BJ (cell line): ENCODE results near the gene ARID3B. TPM values are rescaled to one million over a fixed set of nuclear protein-coding genes. Genes with fewer than 3 reads are reported as not detected.

ENCODE experiments used
- CTCF ChIA-PET: fragments of 350-600 bp; formaldehyde crosslinking; extraction: SDS; loops from one replicate; lab custom pipeline; 2021; ENCODE audit warnings: antibody characterized with exemption, inconsistent platforms; lab: Yijun Ruan, JAX
- POLR2A ChIA-PET: fragments of 300-600 bp; sonication (Branson Sonifier 250); formaldehyde crosslinking; extraction: SDS; loops from one replicate; lab custom pipeline; 2021; ENCODE audit warnings: antibody characterized with exemption; lab: Charles Lee
- DNase-seq: peaks from one replicate; pipeline ENCODE4 v3.0.0-alpha.2; 2011; ENCODE audit warnings: low read depth
- H3K27me3 ChIP-seq: 2 replicates; pipeline ENCODE4 v1.6.0; 2011; ENCODE audit warnings: low read length; ENCODE audit not compliant: control insufficient read depth, insufficient read depth
- H3K36me3 ChIP-seq: 2 replicates; pipeline ENCODE4 v1.5.1; 2011; ENCODE audit warnings: low read length; ENCODE audit not compliant: control insufficient read depth, insufficient read depth
- H3K4me3 ChIP-seq: 2 replicates; pipeline ENCODE4 v1.5.1; 2011; ENCODE audit warnings: low read depth, mild to moderate bottlenecking, control low read depth, low read length
- CTCF ChIP-seq: IDR thresholded peaks from 2 replicates; pipeline ENCODE4 v1.5.1; 2011; ENCODE audit warnings: low read depth, mild to moderate bottlenecking, control low read depth, inconsistent platforms, low read length, moderate library complexity; ENCODE audit not compliant: insufficient read depth
- polyA plus RNA-seq: library from polyadenylated mRNA; depleted of rRNA; stranded (reverse); fragments of >200 nt; gene quantifications from 2 replicates; pipeline ENCODE4 v1.2.3, GENCODE V29; 2011

The ARID3B gene
- polyA plus RNA-seq, 1 experiment: 1.5 TPM

DNA sequence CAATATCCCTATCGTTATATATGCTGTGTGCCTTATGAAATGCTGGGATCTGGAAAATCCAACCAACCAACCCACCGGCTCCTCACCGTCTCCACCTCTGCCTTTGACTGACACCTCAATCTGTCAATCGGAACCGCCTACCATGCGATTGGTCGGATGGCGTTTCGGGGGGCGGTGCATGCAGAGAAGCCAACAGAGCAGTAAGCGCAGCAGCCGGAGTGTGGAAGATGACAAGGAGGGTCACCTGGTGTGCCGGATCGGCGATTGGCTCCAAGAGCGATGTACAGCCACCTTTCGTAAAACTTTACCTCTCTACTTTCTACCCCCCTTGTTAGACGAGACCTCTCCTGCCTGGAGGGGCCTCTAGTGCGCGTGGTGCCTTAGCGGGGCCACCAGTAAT is 80.9 kb downstream of the ARID3B start:
- DNase-seq: no peak
- H3K27me3 ChIP-seq: no peaks in the 10 kb centered on the region
- no peak overlapping the region for H3K4me3 ChIP-seq
- peaks cover 70% of the 10 kb centered on the region for H3K36me3 ChIP-seq
- ChIA-PET CTCF (interaction anchor here (0.6 to 22.3 kb wide), 6 partner anchors 12 to 249 kb away, joined by 3 to 563 read pairs (median 5); partner anchors contain the start of gene CSK), POLR2A (no interaction called here)
- TF ChIP-seq CTCF: no peak

DNA sequence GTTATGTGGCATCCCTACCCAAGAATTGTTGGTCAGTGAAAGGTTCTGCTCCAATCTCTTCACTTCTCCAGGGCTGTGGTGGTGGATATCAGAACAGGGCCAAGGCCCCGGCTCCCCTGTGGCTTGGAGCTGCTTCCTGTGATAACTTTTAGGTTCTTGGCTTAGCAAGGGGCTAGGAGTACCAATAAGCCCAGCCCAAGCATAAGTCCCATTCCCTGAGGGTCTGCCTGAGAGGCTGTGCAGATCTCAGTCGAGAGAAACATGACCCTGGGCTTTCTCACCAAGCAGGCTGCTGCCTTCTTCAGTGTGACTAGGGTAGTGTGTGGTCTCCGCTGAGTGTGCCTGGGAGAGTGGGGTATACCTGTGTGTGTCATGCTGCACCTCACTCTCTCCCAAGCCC is 81.7 kb downstream of the ARID3B start:
- POLR2A ChIA-PET: no interaction called here
- no peak for TF ChIP-seq CTCF
- peaks cover 78% of the 10 kb centered on the region for H3K36me3 ChIP-seq

DNA sequence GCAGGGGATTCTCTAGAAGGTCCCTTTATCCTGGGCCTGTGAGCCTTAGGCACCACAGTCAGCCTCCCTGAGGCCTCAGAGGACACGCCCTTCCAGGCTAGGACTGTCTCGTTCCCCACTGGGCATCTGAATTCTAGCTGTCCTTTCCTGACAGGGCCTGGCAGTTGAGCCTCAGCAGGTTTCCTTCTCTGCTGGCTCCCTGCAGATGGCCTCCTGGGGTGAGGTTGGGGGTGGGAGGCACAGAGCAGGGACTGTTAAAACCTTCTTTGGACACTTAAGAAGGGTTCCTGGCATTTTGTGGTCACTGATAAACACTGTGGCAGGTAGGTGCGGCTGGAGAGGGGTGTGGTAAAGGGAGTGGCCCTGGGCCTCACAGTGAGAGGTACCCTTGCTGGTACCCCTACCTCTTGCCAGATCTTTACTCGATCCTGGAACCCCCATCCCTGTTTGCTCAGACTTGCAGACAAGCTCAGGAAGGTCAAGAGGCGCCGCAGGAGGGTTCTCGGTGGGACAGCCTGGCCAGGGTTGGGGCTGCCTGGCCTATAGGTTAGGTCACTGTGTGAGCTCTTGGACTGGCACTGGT is 83.1 kb downstream of the ARID3B start:
- Histone ChIP-seq H3K4me3 (no peak overlapping the region), H3K27me3 (no peaks in the 10 kb centered on the region), H3K36me3 (peaks cover 84% of the 10 kb centered on the region)
- CTCF ChIA-PET: interaction anchor here (1.5 to 22.3 kb wide), 3 partner anchors 8 to 145 kb away, joined by 5 to 563 read pairs (median 135); partner anchors contain the start of genes CLK3 and CSK
- POLR2A ChIA-PET: no interaction called here
- no peak for DNase-seq
- TF ChIP-seq CTCF: no peak

More for the DNA sequence above, 81.7 kb downstream of the ARID3B start:
- Histone ChIP-seq H3K27me3 (no peaks in the 10 kb centered on the region), H3K4me3 (no peak overlapping the region)
- CTCF ChIA-PET: interaction anchor here (13.7 to 22.3 kb wide), 2 partner anchors 11 to 147 kb away, joined by 135 to 563 read pairs; partner anchors contain the start of gene CSK
- no peak for DNase-seq

DNA sequence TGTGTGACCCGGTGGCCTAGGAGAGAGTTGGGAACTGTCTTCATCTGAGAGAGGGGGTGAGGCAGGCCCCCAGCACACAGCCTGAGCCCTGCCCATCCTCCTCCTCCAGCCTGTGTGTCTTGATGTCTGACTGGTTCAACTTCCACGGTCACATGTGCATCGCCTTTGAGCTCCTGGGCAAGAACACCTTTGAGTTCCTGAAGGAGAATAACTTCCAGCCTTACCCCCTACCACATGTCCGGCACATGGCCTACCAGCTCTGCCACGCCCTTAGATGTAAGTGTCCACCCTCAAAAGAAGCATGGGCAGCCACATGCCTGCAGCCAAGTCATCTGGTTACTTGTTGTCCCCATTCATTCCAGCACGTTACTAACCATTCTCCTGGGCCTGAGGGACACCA is 84.7 kb downstream of the ARID3B start:
- DNase-seq: no peak
- TF ChIP-seq CTCF: no peak
- Histone ChIP-seq H3K36me3 (peaks cover 77% of the 10 kb centered on the region), H3K27me3 (no peaks in the 10 kb centered on the region), H3K4me3 (no peak overlapping the region)
- ChIA-PET CTCF (interaction anchor here (1.5 to 22.3 kb wide), 3 partner anchors 9 to 144 kb away, joined by 5 to 563 read pairs (median 7); partner anchors contain the start of genes CLK3 and CSK), POLR2A (no interaction called here)

GRCh38 chr15:74626336-74626735 is 85.3 kb downstream of the ARID3B start:
- TF ChIP-seq CTCF: no peak
- CTCF ChIA-PET: interaction anchor here (1.5 to 22.3 kb wide), 3 partner anchors 9 to 143 kb away, joined by 5 to 563 read pairs (median 7); partner anchors contain the start of gene CSK
- H3K27me3 ChIP-seq: no peaks in the 10 kb centered on the region
- no peak overlapping the region for H3K4me3 ChIP-seq
- POLR2A ChIA-PET: no interaction called here
- peaks cover 70% of the 10 kb centered on the region for H3K36me3 ChIP-seq
- DNase-seq: no peak
